Measurements from ENCODE around the gene CAMK2N2. TPM values are rescaled to one million over a fixed set of nuclear protein-coding genes. Genes with fewer than 3 reads are reported as not detected.

CAMK2N2 gene
- total and polyA plus RNA-seq, 2 of the 4 experiments (the other 2 are of a cell fraction) = 0.34 TPM; not detected in 1

- intact Hi-C loops (cut with micrococcal nuclease) = no loop called here
- no peaks in the 10 kb centered on the region for H3K36me3 ChIP-seq (ENCODE audit: control insufficient read depth, insufficient read depth, low read length)
- in situ Hi-C loops (cut with MboI; ENCODE audit: low sequenced_read_pairs) = no loop called here
- no peak overlapping the region for H2BK15ac ChIP-seq (ENCODE audit: low read depth, low read length)
- H3K56ac ChIP-seq (ENCODE audit: extremely low read depth, insufficient read depth, low read length) = no peak overlapping the region
- peaks cover 14% of the 10 kb centered on the region for H3K27me3 ChIP-seq (ENCODE audit: control insufficient read depth, insufficient read depth, low read length)
- H3K79me1 ChIP-seq (ENCODE audit: low read depth in 1 of 2, low read length in 2 of 2) = no peaks in the 10 kb centered on the region
- no peak overlapping the region for H2AK9ac ChIP-seq (replicated peaks; ENCODE audit: low read depth, low read length, poor library complexity)
- no peak for TF ChIP-seq POLR2A (IDR thresholded peaks at IDR 0.05; ENCODE audit: low read depth, low read length)
- TF ChIP-seq FOS (IDR thresholded peaks at IDR 0.05; ENCODE audit: low read depth, low read length) = no peak
- no peak for TF ChIP-seq MXI1 (IDR thresholded peaks at IDR 0.05; ENCODE audit: borderline replicate concordance, low read depth, low read length)
- TF ChIP-seq, protein P1, sequence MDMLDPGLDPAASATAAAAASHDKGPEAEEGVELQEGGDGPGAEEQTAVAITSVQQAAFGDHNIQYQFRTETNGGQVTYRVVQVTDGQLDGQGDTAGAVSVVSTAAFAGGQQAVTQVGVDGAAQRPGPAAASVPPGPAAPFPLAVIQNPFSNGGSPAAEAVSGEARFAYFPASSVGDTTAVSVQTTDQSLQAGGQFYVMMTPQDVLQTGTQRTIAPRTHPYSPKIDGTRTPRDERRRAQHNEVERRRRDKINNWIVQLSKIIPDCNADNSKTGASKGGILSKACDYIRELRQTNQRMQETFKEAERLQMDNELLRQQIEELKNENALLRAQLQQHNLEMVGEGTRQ (IDR thresholded peaks at IDR 0.05; ENCODE audit: low read depth, low read length) = no peak
- no peak for TF ChIP-seq RCOR1 (IDR thresholded peaks at IDR 0.05; ENCODE audit: insufficient replicate concordance, low read length)
- no peak for TF ChIP-seq MAFK (IDR thresholded peaks at IDR 0.05; ENCODE audit: low read depth, low read length)
- TF ChIP-seq, protein P2, sequence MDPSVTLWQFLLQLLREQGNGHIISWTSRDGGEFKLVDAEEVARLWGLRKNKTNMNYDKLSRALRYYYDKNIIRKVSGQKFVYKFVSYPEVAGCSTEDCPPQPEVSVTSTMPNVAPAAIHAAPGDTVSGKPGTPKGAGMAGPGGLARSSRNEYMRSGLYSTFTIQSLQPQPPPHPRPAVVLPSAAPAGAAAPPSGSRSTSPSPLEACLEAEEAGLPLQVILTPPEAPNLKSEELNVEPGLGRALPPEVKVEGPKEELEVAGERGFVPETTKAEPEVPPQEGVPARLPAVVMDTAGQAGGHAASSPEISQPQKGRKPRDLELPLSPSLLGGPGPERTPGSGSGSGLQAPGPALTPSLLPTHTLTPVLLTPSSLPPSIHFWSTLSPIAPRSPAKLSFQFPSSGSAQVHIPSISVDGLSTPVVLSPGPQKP (IDR thresholded peaks at IDR 0.05; ENCODE audit: borderline replicate concordance, low read depth, low read length) = no peak
- CTCF ChIA-PET = interaction anchor here (0.8 kb wide), 2 partner anchors 15 to 17 kb away, joined by 3 read pairs; no protein-coding TSS in a partner anchor
- H3K4me1 ChIP-seq (ENCODE audit: control insufficient read depth, insufficient read depth, low read length) = no peaks in the 10 kb centered on the region
- H3K14ac ChIP-seq (replicated peaks; ENCODE audit: low read depth, low read length) = no peak overlapping the region
- H3K27ac ChIP-seq (ENCODE audit: insufficient read depth, low read length) = no peak overlapping the region
- no peak overlapping the region for H3K4me3 ChIP-seq (ENCODE audit: insufficient read depth, low read depth, low read length)
- H2AK5ac ChIP-seq (ENCODE audit: low read depth, low read length) = no peak overlapping the region
- no peak overlapping the region for H3K18ac ChIP-seq (ENCODE audit: low read depth, low read length)
- H3K4ac ChIP-seq (ENCODE audit: low read depth, low read length) = no peak overlapping the region
- no peak overlapping the region for H4K5ac ChIP-seq (ENCODE audit: low read depth, low read length)
- no TSS peak for BruUV-seq (replicated peaks)
- no peak overlapping the region for H3K4me2 ChIP-seq (ENCODE audit: low read depth, low read length)
- no peak overlapping the region for H2AFZ ChIP-seq (replicated peaks; ENCODE audit: low read length, poor library complexity)
- no peak overlapping the region for H3K9ac ChIP-seq (ENCODE audit: low read depth, low read length)
- H3K9me3 ChIP-seq (ENCODE audit: control insufficient read depth, insufficient read depth, low read length) = no peaks in the 10 kb centered on the region
- no peaks in the 10 kb centered on the region for H4K20me1 ChIP-seq (ENCODE audit: insufficient read depth, low read length)
- H4K8ac ChIP-seq (ENCODE audit: low read depth in 2 of 2, low read length in 2 of 2) = no peak overlapping the region
- no peak overlapping the region for H4K91ac ChIP-seq (ENCODE audit: insufficient read depth, low read depth, low read length)
- H2BK120ac ChIP-seq (ENCODE audit: low read depth, low read length) = no peak overlapping the region
- no peak for ATAC-seq (ENCODE audit: low read depth)
- dilution Hi-C loops (cut with HindIII; ENCODE audit: low sequenced_read_pairs, unreplicated experiment) = no loop called here
- H3K9me1 ChIP-seq (ENCODE audit: insufficient read depth, low read length) = no peaks in the 10 kb centered on the region
- DNase-seq = no peak
- no peak overlapping the region for H2BK20ac ChIP-seq (ENCODE audit: low read depth, low read length)
- H2BK5ac ChIP-seq (ENCODE audit: low read depth, low read length, poor library complexity, severe bottlenecking) = no peak overlapping the region
- POLR2A ChIA-PET (ENCODE audit: unreplicated experiment) = no interaction called here
- no CpG with 5 or more reads among the region's 5 CpGs for WGBS, 2 experiments (ENCODE audit: extremely low coverage in 2 of 2, insufficient read length in 1 of 2)
- no peak overlapping the region for H3K23ac ChIP-seq (ENCODE audit: low read depth, low read length)
These were observed 50.1 kb downstream of the CAMK2N2 start for GRCh38 chr3:184211297-184211696.

Small RNA genes lying within 50 kb of the gene (microRNA-seq; reads per million reads assigned to microRNA genes)
- gene MIR1224 (ENCODE audit: insufficient read depth in 1 of 2, insufficient read length in 1 of 2, unreplicated experiment in 1 of 2) = 0 reads per million in 2 experiments

Small RNA genes lying within 50 kb of the gene (small RNA-seq; reads per million reads assigned to genes)
- 0 to 0.08 (median 0) reads per million in 5 experiments for gene MIR1224

Other genes starting within 250 kb of the CAMK2N2 start
- gene ABCC5, start 243.7 kb downstream of the CAMK2N2 start, total RNA-seq (2012; rRNA removed) = 8.4 and 9.2 TPM in 2 replicates
- 16.2 and 17.7 TPM in 2 replicates for gene ABCC5, start 243.7 kb downstream of the CAMK2N2 start, polyA plus RNA-seq (2012; rRNA removed)
- not detected in 2 replicates for gene HTR3D, start 229.8 kb downstream of the CAMK2N2 start, total RNA-seq (2012; rRNA removed)
- not detected in 2 replicates for gene HTR3D, start 229.8 kb downstream of the CAMK2N2 start, polyA plus RNA-seq (2012; rRNA removed)
- gene HTR3C, start 208.5 kb downstream of the CAMK2N2 start, total RNA-seq (2012; rRNA removed) = not detected in 2 replicates
- gene HTR3C, start 208.5 kb downstream of the CAMK2N2 start, polyA plus RNA-seq (2012; rRNA removed) = not detected in 2 replicates
- gene HTR3E, start 164.5 kb downstream of the CAMK2N2 start, total RNA-seq (2012; rRNA removed) = not detected in 2 replicates
- not detected in 2 replicates for gene HTR3E, start 164.5 kb downstream of the CAMK2N2 start, polyA plus RNA-seq (2012; rRNA removed)
- 32.5 and 37.6 TPM in 2 replicates for gene EIF2B5, start 126.2 kb downstream of the CAMK2N2 start, total RNA-seq (2012; rRNA removed)
- gene EIF2B5, start 126.2 kb downstream of the CAMK2N2 start, polyA plus RNA-seq (2012; rRNA removed) = 29.5 and 31.7 TPM in 2 replicates
- gene DVL3, start 106.2 kb downstream of the CAMK2N2 start, total RNA-seq (2012; rRNA removed) = 23.3 and 24.2 TPM in 2 replicates
- 40.4 and 41.2 TPM in 2 replicates for gene DVL3, start 106.2 kb downstream of the CAMK2N2 start, polyA plus RNA-seq (2012; rRNA removed)
- gene AP2M1, start 86.7 kb downstream of the CAMK2N2 start, total RNA-seq (2012; rRNA removed) = 855 and 876 TPM in 2 replicates
- gene AP2M1, start 86.7 kb downstream of the CAMK2N2 start, polyA plus RNA-seq (2012; rRNA removed) = 1,065 and 1,068 TPM in 2 replicates
- 35.0 and 36.9 TPM in 2 replicates for gene ABCF3, start 75.4 kb downstream of the CAMK2N2 start, total RNA-seq (2012; rRNA removed)
- gene ABCF3, start 75.4 kb downstream of the CAMK2N2 start, polyA plus RNA-seq (2012; rRNA removed) = 58.3 and 59.2 TPM in 2 replicates
- gene VWA5B2, start 32.0 kb downstream of the CAMK2N2 start, total RNA-seq (2012; rRNA removed) = not detected in 2 replicates
- not detected in 2 replicates for gene VWA5B2, start 32.0 kb downstream of the CAMK2N2 start, polyA plus RNA-seq (2012; rRNA removed)
- 19.2 and 19.5 TPM in 2 replicates for gene ALG3, start 12.6 kb downstream of the CAMK2N2 start, total RNA-seq (2012; rRNA removed)
- gene ALG3, start 12.6 kb downstream of the CAMK2N2 start, polyA plus RNA-seq (2012; rRNA removed) = 52.6 and 55.5 TPM in 2 replicates
- 2.8 and 2.9 TPM in 2 replicates for gene EEF1AKMT4, start 11.9 kb downstream of the CAMK2N2 start, total RNA-seq (2012; rRNA removed)
- 3.6 and 5.3 TPM in 2 replicates for gene EEF1AKMT4, start 11.9 kb downstream of the CAMK2N2 start, polyA plus RNA-seq (2012; rRNA removed)
- not detected in 2 replicates for gene ECE2, start 14.5 kb upstream of the CAMK2N2 start, total RNA-seq (2012; rRNA removed)
- not detected in 2 replicates for gene ECE2, start 14.5 kb upstream of the CAMK2N2 start, polyA plus RNA-seq (2012; rRNA removed)
- gene PSMD2, start 37.7 kb upstream of the CAMK2N2 start, total RNA-seq (2012; rRNA removed) = 697 and 872 TPM in 2 replicates
- gene PSMD2, start 37.7 kb upstream of the CAMK2N2 start, polyA plus RNA-seq (2012; rRNA removed) = 474 and 514 TPM in 2 replicates
- gene EIF4G1, start 53.1 kb upstream of the CAMK2N2 start, total RNA-seq (2012; rRNA removed) = 225 TPM in 2 replicates
- 274 and 300 TPM in 2 replicates for gene EIF4G1, start 53.1 kb upstream of the CAMK2N2 start, polyA plus RNA-seq (2012; rRNA removed)
- gene FAM131A, start 76.0 kb upstream of the CAMK2N2 start, total RNA-seq (2012; rRNA removed) = 9.7 and 10.8 TPM in 2 replicates
- gene FAM131A, start 76.0 kb upstream of the CAMK2N2 start, polyA plus RNA-seq (2012; rRNA removed) = 16.5 and 19.5 TPM in 2 replicates
- 1.9 and 2.9 TPM in 2 replicates for gene CLCN2, start 100.1 kb upstream of the CAMK2N2 start, total RNA-seq (2012; rRNA removed)
- gene CLCN2, start 100.1 kb upstream of the CAMK2N2 start, polyA plus RNA-seq (2012; rRNA removed) = 5.7 and 5.8 TPM in 2 replicates
- 47.7 and 132 TPM in 2 replicates for gene POLR2H, start 100.2 kb upstream of the CAMK2N2 start, total RNA-seq (2012; rRNA removed)
- gene POLR2H, start 100.2 kb upstream of the CAMK2N2 start, polyA plus RNA-seq (2012; rRNA removed) = 103 and 130 TPM in 2 replicates
- gene THPO, start 116.7 kb upstream of the CAMK2N2 start, total RNA-seq (2012; rRNA removed) = not detected in 2 replicates
- gene THPO, start 116.7 kb upstream of the CAMK2N2 start, polyA plus RNA-seq (2012; rRNA removed) = not detected in 2 replicates
- gene CHRD, start 118.5 kb upstream of the CAMK2N2 start, total RNA-seq (2012; rRNA removed) = under 0.01 TPM in 1 of 2 replicates, not detected in the other
- gene CHRD, start 118.5 kb upstream of the CAMK2N2 start, polyA plus RNA-seq (2012; rRNA removed) = 0.09 TPM in 2 replicates

All from IMR-90 (cell line).